HG03060 (cell line): ENCODE results near the gene INPP5F.
A peak's percentile ranks its signal among the peaks of the same experiment; 100 is the strongest.
"Not testable (repeated sequence)": the region's sequence is repeated elsewhere in the genome, so short reads cannot be mapped to it uniquely, and the experiment has no call there.

Experiments used
- ATAC-seq: cut with Tn5 transposase; IDR thresholded peaks from one replicate; pipeline ENCODE4 v1.9.1; 2021; ENCODE audit warnings: low read depth, moderate number of reproducible peaks; ENCODE audit not compliant: unreplicated experiment

Gene INPP5F

DNA sequence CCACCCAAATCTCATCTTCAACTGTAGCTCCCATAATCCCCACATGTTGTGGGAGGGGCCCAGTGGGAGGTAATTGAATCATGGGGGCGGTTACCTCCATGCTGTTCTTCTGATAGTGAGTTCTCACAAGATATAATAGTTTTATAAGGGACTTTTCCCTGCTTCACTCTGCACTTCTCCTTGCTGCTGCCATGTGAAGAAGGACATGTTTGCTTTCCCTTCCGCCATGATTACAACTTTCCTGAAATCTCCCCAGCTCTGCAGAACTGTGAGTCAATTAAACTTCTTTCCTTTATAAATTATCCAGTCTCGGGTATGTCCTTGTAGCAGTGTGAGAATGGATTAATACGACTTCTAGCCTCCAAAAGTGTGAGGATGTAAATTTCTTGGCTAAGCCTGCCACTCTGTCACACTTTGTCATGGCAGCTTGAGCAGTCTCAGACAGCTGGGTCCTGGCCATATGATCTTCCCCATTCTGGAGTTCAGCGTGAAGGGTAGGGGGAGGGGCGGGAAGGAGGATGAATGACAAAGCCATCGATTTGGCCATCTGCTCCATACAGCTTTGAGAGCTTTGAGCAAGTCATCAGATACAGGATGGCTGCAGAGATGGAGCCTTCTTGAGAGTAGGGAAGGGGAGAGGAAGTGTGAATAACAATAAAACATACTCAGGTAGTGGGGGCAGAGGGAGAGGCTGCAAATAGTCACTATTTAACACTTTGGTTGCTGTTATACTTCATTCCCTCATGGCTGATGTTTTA is 19.1 kb upstream of the INPP5F start:
- ATAC-seq, result no peak

DNA sequence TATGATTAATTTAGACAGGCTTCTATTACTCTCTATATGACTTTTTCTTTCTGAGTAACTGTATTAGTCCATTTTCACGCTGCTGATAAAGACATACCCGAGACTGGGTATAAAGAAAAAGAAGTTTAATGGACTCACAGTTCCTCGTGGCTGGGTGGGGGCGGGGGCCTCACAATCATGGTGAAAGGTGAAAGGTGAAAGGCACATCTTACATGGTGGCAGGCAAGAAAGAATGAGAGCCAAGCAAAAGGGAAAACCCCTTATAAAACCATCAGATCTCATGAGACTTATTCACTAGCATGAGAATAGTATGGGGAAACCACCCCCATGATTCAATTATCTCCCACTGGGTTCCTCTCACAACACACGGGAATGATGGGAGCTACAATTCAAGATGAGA is 18.5 kb upstream of the INPP5F start:
- not testable (repeated sequence) for ATAC-seq

DNA sequence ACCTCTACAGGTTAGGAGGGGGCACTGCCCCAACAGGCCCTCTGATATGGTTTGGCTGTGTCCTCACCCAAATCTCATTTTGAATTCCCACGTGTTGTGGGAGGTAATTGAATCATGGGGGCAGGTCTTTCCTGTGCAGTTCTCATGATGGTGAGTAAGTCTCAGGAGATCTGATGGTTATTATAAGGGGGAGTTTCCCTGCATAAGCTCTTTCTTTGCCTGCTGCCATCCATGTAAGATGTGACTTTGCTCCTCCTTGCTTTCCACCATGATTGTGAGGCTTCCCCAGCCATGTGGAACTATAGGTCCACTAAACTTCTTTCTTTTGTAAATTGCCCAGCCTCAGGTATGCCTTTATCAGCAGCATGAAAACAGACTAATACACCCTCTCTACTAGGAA is 14.9 kb upstream of the INPP5F start:
- ATAC-seq, result not testable (repeated sequence)

DNA sequence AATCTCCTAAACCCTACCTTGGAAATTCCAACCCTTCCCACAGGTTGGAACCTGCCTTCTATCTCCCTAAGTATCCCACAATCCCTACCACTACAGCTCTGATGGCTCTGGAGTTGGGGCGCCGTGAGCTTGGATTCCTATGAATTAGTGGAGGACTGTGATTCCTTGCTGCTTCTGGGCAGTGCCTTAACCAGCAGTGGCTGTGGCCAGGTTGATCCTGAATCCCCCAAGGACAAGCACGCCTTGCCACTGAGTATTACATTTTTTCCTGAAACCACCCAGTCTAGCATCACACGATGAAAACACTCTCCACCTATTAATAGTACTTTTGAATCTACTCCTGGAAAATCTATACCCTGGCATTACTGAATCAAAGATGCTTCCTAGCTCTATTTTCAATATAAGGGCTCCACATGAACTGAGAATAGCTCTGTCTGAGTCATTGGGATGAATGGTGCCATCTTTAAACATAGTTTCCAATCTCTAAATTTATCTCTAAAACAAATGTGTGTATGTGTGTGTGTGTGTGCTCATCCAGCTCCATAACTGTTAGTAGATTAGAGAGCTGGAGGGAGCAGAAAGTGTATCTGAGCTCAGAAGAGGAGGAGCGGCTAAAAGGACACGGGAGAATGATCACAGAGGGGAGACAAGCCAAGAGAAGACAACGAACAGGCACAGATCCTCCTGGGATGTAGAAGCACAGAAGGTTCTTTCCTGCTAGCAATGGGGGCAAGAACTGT is 11.9 kb upstream of the INPP5F start:
- ATAC-seq, result no peak

DNA sequence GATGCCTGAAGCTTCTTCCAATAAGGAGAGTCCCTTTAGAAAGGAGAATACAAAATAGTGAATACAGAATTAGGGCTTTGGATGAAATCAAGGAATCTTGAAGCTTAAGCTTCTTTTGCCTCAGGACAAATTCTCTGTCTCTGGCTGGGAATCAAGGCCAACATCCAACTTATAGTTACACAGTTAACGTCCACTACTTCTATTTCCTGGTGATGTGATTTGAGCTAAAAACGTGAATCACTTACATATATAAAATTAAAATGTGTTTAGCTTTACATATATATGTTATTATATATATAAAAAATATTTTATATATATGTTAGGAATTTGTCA is 11.4 kb upstream of the INPP5F start:
- ATAC-seq, result no peak

DNA sequence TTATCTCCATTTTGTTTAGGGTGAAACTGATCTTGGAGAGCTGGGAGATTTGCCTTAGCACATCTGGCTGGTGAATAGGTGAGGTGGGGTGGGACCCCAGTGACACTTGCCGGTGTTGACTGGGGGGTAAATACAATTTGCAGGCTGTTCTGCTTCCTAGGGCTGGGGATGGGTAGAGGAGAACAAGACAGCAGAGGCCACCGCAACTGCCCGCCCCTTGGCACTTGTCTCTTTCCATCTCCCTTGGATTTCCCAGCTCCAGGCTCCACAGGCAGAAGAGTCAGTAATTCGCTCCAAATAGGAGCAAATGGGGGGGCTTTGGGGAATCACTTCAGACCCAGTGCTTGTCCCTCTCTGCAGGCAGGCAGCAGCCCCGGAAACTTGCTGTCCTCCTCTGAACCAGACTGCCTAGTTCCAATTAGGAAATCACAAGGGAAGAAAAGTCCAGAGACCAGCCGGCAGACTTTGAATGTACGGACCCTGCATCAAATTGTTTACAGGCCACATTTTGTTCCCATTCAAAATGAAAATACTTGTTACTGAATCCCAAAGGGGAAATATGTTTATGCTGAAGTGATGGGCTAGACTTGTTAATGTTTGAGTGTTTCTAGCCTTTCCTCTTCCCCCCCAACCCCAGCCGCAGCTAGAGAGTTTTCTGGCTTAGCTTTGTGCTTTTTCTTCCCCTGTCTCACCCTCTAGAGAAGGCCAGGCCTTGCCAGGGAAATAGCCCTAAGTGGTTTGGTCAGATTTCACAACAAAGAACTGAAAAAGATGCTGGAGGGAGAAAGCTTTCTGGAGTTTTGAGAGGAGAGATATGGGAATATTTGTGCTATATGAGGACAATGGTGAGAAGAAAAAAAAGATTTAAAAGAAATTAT is 10.0 kb upstream of the INPP5F start:
- ATAC-seq, result no peak

DNA sequence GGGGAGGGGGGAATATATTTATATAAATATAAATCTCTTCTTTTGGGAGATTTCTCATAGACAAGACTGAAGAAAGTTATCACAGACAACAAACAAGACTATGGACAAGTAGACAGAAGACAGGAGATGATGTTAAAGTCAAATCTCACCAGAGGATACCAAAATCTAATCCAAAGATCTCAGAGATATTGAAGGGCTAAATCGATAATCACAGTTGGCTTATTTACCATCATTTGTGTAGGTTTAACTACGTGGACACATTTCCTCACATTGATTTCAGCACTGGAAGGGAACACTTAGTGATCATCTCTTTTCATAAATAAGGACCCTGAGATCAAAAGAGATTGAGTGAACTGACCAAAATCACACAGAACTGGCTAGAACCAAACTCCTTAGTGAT is 2.7 kb upstream of the INPP5F start:
- no peak for ATAC-seq

DNA sequence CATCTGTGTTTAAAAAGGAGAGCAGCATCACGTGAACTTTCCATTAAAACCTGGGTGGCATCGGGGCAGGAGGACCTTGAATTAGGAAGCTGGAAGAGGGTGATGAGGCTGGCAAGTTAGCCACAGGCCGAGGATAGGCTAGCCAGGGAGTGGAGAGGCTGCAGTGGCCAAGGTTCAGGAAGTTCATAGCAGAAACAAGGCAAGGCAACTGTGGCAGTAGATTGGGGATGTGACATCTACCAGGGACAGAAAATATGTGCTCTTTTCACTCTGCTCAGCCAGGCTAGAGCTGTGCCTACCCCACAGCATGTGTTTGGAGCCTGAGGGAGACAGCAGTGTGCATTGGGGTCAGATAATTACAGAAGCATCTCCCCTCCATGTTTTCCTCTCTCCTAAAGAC is 2.2 kb upstream of the INPP5F start:
- ATAC-seq, result no peak

DNA sequence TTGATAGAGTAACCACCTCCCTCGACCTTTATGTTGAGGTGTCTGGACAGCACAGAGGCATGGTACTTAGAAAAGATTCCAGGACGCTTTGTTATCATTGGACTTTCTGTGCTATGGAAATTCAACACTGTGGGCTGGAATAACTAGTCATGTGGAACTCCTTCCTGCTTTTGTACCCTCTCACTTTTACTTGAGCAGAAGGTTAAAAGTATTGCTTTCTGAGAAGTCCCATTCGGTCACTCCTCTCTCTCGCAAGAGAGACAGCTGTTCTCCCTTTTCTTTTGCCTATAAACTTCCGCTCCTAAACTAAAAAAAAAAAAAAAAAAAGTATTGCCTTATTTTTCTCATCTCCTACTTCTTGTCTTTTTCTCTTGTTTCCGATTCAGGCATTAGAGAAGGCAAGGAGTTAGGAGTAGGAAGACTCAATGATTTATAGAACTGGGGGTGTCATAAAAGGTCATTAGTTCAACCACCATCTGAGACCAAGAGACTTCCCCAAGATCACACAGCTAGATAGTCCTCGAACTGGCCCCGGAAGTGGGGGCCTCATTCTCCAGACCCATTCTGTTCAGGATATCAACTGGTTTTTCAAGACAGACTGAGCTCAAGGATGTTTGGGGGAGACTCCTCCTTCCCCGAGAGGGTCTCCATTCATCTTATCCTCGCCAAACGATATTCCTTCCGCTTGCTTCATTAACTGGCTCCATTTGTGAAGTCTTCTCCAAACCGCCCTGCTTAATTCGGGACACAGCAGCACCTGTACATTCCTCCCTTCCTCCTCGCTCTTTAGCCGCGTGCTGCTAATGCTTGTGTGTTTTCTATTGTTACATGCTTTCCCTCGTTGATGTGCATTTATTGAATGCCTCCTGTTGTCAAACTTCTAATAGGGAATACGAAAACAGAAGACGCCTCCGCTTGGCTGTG is 995 bp upstream of the INPP5F start:
- ATAC-seq, result no peak

DNA sequence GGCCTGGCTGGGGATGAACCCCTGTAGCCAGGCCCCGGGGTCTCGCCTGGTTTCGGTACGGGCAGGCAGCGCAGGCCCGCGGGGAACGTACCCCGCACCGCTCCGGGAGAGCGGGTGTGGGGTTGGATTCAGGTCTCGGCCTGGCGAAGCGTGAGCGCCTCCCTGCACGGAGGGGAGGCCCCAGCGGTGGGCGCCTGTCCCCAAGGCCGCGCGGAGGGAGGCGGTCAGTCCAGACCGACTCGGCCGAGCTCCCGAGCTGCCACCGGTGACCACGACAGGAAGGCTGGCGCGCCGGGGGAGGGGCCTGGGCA is 378 bp upstream of the INPP5F start:
- peak; percentile 8 for ATAC-seq

DNA sequence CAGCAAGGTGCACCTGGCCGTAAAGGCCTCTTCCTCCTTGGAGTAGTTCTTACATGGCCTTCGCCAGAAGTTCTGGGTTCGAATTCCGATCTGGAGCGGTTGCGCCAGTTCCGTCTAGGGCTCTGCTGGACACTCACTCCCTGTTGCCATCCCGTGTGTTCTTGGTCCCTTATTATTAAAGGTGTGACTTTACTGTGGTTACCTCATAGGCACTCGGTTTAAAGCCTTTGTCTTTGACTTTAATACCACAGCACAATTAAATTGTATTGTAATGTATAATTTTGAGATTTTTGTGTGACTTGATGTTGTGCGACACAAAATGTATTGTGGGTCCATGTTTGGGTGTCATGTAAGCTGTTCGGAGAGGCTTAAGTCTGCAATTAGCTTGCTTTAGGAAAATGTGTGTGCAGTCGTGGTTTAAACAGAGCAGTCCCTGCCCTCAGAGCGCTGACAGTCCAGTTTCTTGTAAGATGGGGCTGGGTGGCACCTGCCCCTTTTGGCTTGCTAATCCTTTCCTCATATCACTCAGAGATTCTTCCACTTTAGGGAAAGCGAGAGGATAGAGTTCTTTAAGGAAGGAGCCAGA is 919 bp downstream of the INPP5F start:
- ATAC-seq, result no peak

DNA sequence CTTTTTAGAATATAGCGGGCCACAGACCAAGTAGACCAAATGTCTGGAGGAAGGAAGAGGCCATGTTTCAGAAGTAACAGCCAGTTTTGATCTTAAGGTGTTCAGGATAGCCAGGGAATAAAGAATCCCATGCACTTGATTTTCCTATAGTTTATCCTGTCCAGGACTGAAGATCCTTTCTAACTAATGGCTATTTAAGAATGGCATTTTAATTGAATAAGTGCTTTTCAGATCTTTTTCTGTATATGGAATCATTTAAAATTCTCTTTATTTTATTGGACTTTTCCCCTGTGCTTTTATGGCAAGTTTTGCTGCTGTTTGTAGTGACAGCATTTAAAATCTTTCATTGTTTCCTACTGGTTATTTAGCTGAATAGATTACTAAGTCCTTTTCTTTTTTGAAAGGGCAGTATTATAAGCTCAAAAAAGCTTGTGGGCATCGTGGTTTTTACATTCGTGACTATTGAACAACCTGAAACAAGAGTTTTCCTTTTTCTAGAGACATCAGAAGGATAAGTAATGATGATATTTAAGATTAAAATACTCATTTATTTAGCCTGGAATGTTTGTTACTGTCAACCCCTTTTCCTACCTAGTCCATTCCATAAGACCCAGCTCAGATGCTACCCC is 2.4 kb downstream of the INPP5F start:
- no peak for ATAC-seq

DNA sequence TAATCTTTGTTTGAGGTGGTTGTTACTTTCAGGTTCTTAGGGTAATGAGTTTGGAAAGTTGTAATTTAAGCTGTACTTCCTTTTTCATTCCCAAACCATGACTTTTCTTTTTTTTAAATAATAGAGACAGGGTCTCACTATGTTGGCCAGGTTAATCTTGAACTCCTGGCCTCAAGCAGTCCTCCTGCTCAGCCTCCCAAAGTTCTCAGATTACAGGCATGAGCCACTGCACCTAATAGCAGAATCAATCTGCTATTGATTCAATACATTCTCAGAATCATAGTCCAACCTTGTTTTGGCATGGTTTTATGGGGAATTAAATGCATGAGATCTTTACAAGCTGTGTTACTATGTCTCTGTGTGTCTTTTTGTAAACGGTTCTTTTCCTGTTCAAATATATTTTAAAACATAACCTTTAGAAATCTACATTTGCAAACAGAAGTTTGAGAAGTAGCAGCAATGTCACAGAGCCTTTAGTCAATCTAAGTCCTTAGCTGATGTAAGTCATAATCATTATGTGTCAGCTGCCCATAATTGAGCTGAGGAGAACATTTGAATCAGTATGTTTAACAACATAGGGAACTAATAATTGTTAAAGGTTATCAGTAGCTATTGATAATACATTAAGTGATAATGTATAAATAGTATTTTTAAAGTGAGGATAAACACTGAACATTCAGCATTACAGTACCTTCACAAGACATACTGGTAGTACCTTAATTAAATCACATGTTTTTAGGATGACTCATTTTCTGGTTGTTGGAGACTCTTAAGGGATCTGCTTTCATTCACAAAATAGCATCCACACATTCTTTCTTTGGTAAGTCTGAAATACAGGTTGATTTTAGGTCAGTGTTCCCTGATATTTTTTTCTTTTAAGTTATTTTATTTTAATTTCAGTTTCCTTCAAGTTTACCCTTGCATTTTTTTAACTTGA is 8.8 kb downstream of the INPP5F start:
- no peak for ATAC-seq

DNA sequence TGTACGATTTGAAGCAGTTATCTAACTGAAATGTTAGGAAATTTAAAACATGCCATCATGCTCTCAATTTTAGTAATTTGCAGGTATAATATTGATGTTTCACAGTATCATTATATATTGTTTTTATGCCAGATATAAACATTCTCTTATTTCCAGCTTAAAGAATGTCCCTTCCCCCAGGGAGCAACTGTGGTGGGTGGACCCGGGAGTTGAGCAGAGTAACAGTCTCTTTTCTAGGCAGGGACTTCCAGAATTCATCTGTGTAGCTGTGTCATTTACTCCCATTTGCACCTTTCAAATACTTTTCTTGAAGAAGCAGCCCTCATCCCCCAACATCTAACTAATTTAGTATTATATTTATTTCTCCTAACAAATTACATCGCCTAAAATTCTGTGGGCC is 9.6 kb downstream of the INPP5F start:
- ATAC-seq, result no peak

DNA sequence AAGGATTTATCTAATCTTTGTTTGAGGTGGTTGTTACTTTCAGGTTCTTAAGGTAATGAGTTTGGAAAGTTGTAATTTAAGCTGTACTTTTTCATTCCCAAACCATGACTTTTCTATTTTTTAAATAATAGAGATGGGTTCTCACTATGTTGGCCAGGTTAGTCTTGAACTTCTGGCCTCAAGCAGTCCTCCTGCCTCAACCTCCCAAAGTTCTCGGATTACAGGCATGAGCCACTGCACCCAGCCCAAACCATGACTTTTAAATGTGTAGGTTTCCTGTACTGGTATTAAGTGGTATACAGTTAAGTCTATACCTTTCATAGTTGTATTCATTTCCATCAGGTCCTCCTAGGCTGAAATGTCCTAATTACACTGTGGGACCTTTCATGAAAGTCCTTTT is 10.4 kb downstream of the INPP5F start:
- no peak for ATAC-seq

DNA sequence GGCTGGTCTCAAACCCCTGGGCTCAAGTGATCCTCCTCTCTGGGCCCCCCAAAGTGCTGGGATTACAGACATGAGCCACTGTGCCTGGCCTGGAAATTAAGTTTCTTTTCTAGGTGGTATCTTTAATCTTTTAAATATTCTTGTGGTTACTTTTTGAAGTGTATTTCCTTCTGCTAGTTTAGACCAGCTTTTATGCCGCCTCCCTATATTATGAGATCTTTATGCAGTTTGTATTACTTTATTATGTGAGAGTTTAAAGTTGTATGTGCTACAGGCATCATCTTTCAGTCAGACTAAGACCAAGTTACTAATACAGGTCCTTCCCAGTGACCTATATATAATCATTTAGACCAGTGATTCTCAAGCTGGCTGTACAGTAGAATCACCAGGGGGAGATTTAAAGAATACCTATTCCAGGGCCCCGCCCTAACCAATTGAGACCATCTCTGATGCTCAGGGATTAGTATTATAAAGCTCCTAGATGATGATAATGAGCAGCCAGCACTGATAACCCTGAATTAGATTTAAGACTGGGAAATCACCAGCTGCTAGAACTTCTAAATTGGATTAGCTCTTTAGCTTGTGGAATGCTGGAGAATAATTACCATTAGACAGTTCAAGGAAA is 11.3 kb downstream of the INPP5F start:
- ATAC-seq, result no peak

DNA sequence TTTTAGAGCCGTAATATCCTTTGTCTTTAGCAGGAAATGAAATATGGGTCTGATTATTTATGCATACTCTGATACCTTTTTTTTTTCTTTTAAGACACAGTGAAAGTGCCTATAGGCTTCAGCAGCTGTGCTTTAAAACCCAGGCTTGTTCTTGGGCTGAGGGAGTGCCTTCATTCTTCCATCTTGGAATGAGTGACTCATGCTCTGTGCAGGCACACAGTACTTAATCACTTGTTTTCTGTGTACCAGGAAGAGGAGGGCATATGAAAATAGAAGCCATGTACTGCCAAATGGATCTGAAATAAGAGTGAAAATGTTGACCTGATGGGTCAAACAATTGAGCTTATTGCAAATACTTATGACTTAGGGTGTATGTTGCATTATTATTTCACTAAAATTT is 12.0 kb downstream of the INPP5F start:
- ATAC-seq, result no peak

DNA sequence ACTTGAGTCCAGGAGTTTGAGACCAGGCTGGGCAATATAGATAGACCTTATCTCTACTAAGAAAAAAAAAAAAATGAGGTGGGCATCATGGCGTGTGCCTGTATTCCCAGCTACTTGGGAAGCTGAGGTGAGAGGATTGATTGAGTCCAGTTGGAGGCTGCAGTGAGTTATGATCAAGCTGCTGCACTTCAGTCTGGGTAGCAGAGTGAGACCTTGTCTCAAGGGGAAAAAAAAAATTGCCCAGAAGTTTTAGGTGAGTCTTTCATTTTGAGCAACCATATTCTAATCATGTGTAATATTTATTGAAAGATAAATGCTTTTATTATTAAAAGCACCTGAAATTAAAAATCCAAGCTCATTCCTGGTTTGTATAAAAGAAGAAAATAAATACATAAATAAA is 13.1 kb downstream of the INPP5F start:
- no peak for ATAC-seq
